HFFc6 (cell line): ENCODE data around the gene PIK3R1. TPM values are rescaled to one million over a fixed set of nuclear protein-coding genes. Genes with fewer than 3 reads are reported as not detected.
A peak's percentile ranks its signal among the peaks of the same experiment; 100 is the strongest.

Source experiments
- DNase-seq: peaks from one replicate; pipeline ENCODE4 v3.0.0-alpha.2; 2018
- H3K27ac Mint-ChIP-seq: 2 replicates; pipeline ENCODE4 v1.8.0; 2020; ENCODE audit warnings: mild to moderate bottlenecking, mixed read lengths
- H3K27me3 Mint-ChIP-seq: 2 replicates; pipeline ENCODE4 v1.8.0; 2021; ENCODE audit warnings: mild to moderate bottlenecking, moderate library complexity, mixed read lengths; ENCODE audit not compliant: insufficient read depth
- H3K36me3 Mint-ChIP-seq: 2 replicates; pipeline ENCODE4 v1.8.0; 2021; ENCODE audit warnings: low read depth, mixed read lengths
- H3K4me1 Mint-ChIP-seq: 2 replicates; pipeline ENCODE4 v1.8.0; 2020; ENCODE audit warnings: low read depth, mixed read lengths
- H3K4me3 Mint-ChIP-seq: 2 replicates; pipeline ENCODE4 v1.8.0; 2020; ENCODE audit warnings: mild to moderate bottlenecking, moderate library complexity, mixed read lengths
- H3K9me3 Mint-ChIP-seq: 2 replicates; pipeline ENCODE4 v1.8.0; 2020; ENCODE audit warnings: mild to moderate bottlenecking, mixed read lengths
- total RNA-seq, 6 experiments: library from RNA; stranded (reverse); fragmentation: NEBNext Ultra II Directional; extraction: Animal tissue kit (Norgen Biotek cat#: 25700); gene quantifications; 2 replicates in 1 of 6; 3 replicates in 5 of 6; pipeline ENCODE4 v1.2.3, GENCODE V29; 2021
- TF ChIP-seq, protein P1 (sequence below): fragments of 200-600 bp; sonication (generic); IDR thresholded peaks from 2 replicates; pipeline ENCODE4 v1.5.0; 2021; ENCODE audit warnings: antibody characterized with exemption, mild to moderate bottlenecking

Gene PIK3R1
- total RNA-seq, 6 experiments from 2014 or later, result 19.6 to 26.4 (median 22.4) TPM

DNA sequence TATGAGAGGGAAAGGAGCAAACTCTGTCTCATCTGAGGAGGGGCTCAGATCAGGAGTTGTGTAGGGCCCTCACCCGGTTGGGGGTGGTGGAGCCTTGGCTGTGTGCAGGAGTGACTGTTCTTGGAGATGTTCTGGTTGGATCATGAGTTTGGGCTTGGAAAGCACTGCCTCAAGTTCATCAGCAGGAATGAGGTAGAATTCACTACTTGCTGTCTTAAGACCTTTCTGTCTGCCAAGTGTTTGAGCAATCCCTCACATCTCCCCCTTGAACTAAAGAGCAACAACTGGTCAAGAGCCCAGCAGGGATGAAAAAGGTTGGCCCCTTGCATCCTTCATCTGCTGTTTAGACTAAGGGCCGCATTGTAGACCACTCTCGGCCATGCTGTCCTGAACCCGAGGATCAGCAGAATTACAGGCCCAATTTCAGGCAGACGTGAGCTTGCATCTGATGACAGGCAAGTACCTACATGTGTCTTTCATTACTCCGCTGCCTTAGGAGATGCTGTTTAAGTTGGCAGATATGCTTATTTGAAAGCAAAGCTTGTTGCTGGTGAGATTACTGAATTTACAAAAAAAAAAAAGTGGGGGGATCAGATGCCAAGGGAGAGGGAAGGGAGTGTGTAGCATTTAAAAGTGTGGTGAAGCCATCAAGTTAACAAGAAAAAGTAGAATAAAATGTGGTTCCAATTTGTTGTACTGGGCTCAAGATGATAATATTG is 36.4 kb downstream of the PIK3R1 start:
- TF ChIP-seq, protein P1, sequence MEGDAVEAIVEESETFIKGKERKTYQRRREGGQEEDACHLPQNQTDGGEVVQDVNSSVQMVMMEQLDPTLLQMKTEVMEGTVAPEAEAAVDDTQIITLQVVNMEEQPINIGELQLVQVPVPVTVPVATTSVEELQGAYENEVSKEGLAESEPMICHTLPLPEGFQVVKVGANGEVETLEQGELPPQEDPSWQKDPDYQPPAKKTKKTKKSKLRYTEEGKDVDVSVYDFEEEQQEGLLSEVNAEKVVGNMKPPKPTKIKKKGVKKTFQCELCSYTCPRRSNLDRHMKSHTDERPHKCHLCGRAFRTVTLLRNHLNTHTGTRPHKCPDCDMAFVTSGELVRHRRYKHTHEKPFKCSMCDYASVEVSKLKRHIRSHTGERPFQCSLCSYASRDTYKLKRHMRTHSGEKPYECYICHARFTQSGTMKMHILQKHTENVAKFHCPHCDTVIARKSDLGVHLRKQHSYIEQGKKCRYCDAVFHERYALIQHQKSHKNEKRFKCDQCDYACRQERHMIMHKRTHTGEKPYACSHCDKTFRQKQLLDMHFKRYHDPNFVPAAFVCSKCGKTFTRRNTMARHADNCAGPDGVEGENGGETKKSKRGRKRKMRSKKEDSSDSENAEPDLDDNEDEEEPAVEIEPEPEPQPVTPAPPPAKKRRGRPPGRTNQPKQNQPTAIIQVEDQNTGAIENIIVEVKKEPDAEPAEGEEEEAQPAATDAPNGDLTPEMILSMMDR, result no peak
- peak overlapping the region; percentile 62 for H3K4me3 Mint-ChIP-seq

DNA sequence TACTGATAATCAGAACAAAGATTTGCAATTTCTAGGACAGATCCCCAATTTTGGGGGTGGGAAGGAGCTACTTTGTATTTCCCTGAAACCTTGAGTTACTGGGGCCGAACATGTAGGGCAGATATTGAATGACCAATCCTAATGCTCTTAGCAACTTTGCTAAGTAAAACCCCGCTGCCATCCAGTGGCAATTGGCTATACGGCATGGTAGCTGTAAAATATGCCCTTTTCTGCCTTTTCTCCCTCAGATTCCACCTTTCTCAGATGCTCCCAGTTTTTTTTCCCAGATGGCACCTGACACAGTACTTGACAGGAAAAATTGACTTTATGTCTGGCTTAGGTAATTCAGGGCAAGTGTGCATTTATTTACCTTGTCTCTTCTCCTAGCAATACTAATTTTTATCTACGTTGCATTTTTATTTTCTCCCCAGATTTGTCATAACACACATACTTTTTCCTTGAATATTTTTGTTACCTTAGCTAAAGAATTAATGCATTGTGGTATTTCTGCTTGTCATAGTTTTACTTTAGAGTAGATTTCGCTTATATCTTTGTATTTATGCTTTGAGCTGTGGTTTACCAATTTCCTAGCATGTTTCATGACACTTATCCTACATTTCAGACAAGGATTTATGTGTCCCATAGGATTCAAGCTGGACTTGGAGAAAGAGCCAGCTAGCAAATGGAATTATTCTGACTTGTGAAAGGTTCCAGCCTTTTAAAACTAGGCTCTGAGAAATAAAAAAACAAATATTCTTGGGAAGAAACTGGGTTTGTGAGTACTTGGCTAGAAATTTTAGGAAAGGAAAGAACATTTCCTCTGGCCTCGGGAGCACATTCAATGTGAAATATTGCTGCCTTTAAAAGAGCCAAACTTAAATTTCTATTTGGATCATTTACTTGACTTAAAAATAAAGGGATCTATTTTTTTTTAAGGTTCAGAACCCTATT is 37.4 kb downstream of the PIK3R1 start:
- peak overlapping the region; percentile 62 for H3K4me3 Mint-ChIP-seq
- TF ChIP-seq, protein P1, result peak; percentile 85
- no peaks in the 10 kb centered on the region for H3K36me3 Mint-ChIP-seq
- H3K4me1 Mint-ChIP-seq, result peaks cover 76% of the 10 kb centered on the region
- no peaks in the 10 kb centered on the region for H3K9me3 Mint-ChIP-seq
- peak overlapping the region; percentile 51 for H3K27ac Mint-ChIP-seq
- DNase-seq, result peak; percentile 66
- H3K27me3 Mint-ChIP-seq, result no peaks in the 10 kb centered on the region

More for the DNA sequence above, 36.4 kb downstream of the PIK3R1 start:
- peak overlapping the region; percentile 51 for H3K27ac Mint-ChIP-seq
- H3K9me3 Mint-ChIP-seq, result no peaks in the 10 kb centered on the region
- H3K27me3 Mint-ChIP-seq, result no peaks in the 10 kb centered on the region
- DNase-seq, result peak; percentile 32
- H3K4me1 Mint-ChIP-seq, result peaks cover 76% of the 10 kb centered on the region
- no peaks in the 10 kb centered on the region for H3K36me3 Mint-ChIP-seq

DNA sequence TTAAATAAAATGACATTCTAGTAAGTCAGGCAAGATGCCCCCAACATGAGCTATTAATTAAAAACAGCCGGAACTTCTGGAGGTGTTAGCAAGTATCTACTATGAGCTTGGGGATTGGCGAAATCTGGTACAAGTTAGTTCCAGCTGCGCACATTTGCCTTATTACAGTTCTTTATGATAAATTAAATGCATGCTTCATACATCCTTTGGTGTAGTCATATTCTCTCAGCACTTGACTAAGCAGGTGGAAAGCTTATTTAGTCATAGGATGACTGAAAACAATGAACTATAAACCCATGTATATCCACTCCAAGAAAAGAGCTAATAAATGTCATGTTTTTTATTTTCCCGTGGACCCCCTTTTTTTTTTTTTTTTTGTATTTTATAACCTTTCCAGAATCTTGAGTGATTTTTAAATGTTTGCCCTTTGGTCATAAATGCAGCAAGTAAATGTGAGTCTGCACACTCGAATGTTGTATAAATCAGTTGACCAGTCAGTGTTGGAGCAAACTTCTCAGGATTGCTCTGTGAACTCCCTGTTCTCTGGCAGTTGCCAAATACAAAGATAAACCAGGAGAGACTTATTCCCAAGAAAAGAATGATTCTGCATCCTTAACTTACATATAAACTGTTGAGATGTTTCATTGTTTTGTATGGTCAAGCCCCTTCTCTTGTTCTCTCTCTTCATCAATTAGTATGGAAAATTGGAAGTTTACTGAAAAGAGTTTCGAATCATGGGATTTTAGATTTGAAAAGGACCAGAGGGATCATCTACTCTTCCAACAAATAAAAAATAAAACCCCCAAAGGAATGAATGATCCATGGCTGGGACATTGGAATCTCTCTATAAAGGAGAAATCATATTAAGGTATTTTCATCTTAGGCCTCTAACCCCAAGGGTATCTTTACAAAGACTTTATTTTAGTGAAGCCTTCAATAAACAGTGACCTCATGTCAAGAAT is 38.3 kb downstream of the PIK3R1 start:
- Mint-ChIP-seq H3K27ac (peak overlapping the region; percentile 20; the same call in 1 of the 2 replicates), H3K4me3 (no peak overlapping the region), H3K4me1 (peaks cover 68% of the 10 kb centered on the region), H3K9me3 (no peaks in the 10 kb centered on the region), H3K36me3 (no peaks in the 10 kb centered on the region), H3K27me3 (no peaks in the 10 kb centered on the region)
- no peak for DNase-seq
- TF ChIP-seq, protein P1, result no peak

DNA sequence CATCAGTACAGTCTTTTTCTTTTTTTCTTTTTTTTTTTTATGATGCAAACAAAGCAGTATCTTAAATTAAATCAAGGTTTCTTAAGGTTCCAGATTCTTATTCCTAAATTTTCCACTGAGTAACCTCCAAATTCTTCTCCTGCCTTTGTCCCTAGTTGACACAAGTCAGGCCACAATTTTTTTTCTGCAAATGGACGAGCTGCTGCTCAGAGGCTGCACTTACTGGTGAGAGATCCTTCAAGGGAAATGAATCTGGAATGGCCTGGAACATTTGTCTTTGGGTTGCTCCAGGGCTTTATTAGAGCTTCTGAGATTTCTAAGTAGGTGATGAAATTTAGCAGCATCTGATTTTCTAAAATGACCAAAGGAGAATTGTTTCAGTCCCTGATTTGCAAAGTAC is 39.3 kb downstream of the PIK3R1 start:
- Mint-ChIP-seq H3K36me3 (no peaks in the 10 kb centered on the region; the same call in 1 of the 2 replicates), H3K27ac (no peak overlapping the region), H3K27me3 (no peaks in the 10 kb centered on the region), H3K4me3 (no peak overlapping the region), H3K4me1 (peaks cover 59% of the 10 kb centered on the region), H3K9me3 (no peaks in the 10 kb centered on the region)
- no peak for DNase-seq
- TF ChIP-seq, protein P1, result no peak
